PFSK-1 (cell line): ENCODE measurements around the gene IFI6.

Source experiments
- FOXP2 ChIP-seq: optimal IDR thresholded peaks from 2 replicates; pipeline ENCODE3; 2011; ENCODE audit warnings: borderline replicate concordance, control low read depth, inconsistent platforms; ENCODE audit not compliant: insufficient read depth; ENCODE audit errors: extremely low read length, extremely low read depth
- POLR2AphosphoS5 ChIP-seq: IDR thresholded peaks from 2 replicates; pipeline ENCODE4 v1.6.1; 2012; ENCODE audit warnings: low read depth, mild to moderate bottlenecking, control low read depth, low read length, moderate library complexity
- REST ChIP-seq, 2 experiments: IDR thresholded peaks; 2 replicates each; pipeline versions ENCODE4 v1.6.1 to v1.8.0; 2011 to 2012; ENCODE audit warnings: low read depth in 2 of 2, low read length in 2 of 2, control low read depth in 1 of 2, inconsistent platforms in 1 of 2, mild to moderate bottlenecking in 1 of 2, moderate library complexity in 1 of 2; ENCODE audit not compliant: insufficient read depth in 1 of 2
- SIN3A ChIP-seq: IDR thresholded peaks from 2 replicates; pipeline ENCODE4 v1.6.1; 2012; ENCODE audit warnings: mild to moderate bottlenecking, low read length, moderate library complexity, borderline replicate concordance; ENCODE audit not compliant: insufficient read depth
- TAF1 ChIP-seq: IDR thresholded peaks from 2 replicates; pipeline ENCODE4 v1.6.1; 2012; ENCODE audit warnings: low read length, control low read depth, borderline replicate concordance; ENCODE audit not compliant: insufficient read depth

Gene IFI6

DNA sequence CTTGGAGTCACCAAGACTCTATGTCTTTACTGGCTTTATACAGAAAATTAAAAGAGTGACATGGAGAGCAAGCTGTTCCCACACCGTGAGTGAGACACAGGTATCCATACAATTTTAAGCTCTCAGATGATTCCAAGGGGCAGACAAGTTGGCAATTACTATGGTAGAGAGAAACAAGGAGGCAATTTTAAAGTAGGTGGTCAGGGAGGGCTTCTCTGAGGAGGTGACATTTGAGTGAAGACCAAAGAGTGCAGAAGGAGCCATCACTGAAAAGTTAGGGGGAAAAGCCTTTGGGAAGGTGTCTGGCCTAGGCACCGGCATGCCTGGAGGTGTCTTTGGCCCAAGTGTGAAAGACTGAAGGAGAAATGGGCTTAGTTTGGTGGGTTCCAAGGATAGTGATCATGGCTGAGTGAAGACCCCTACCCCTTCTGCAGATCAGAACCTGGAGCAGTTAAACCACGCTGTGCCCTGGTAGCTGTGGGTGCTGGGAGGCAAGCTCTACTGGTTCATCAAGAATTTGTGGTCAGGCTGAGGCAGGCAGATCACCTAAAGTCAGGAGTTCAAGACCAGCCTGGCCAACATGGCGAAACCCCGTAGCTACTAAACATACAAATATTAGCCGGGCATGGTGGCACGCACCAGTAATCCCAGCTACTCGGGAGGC lies 10.4 kb downstream of the IFI6 start:
- TF ChIP-seq FOXP2 = no peak
- TF ChIP-seq TAF1 = no peak
- no peak for TF ChIP-seq REST (IDR thresholded peaks at IDR 0.05; ENCODE audit: insufficient read depth in 1 of 2, low read depth in 2 of 2, low read length in 2 of 2)

GRCh38 chr1:27660300-27660835 lies 11.6 kb downstream of the IFI6 start:
- TF ChIP-seq REST (IDR thresholded peaks at IDR 0.05; ENCODE audit: insufficient read depth in 1 of 2, low read depth in 2 of 2, low read length in 2 of 2) (no peak), FOXP2 (no peak), TAF1 (no peak), SIN3A (no peak), POLR2AphosphoS5 (no peak)

DNA sequence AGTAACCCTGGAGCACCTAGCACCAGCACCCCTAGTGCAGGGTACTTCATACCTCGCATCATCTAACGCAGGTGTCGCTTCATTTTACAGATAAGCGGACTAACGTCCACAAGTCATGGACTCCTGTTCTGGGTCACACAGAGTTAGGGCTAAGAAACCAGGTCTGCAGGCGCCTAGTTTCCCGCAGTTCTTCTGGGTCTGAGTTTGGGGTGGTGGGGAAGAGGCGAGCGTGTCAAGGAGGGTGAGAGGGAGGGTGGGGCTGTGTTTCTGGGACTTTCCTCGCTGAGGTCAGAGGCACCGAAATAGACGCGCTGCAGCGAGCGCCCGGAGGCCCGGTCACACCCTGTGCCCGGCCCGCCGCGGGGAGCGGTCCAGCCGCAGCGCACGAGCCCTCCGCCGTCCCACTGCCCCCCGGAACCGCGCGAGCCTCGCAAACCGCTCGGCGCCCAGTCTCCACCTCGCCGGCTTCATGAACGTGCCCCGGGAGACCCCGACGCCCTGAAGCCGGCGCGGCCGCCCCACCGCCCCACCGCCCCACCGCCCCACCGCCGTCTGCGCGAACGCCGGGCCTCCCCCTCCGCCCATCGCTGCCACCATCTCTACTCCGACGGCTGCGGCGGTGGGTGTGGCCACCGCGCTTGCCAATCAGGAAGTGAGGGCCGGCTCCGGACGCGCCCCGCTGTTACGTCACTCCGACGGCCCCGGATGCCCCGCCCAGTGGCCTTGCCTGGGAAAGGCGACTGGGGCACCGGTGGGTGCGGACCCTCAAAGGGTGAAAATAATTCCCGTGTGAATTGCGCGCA lies 12.3 kb downstream of the IFI6 start:
- no peak for TF ChIP-seq POLR2AphosphoS5
- no peak for TF ChIP-seq TAF1
- TF ChIP-seq FOXP2 = no peak
- no peak for TF ChIP-seq REST (IDR thresholded peaks at IDR 0.05; ENCODE audit: insufficient read depth in 1 of 2, low read depth in 2 of 2, low read length in 2 of 2)
- TF ChIP-seq SIN3A = no peak

DNA sequence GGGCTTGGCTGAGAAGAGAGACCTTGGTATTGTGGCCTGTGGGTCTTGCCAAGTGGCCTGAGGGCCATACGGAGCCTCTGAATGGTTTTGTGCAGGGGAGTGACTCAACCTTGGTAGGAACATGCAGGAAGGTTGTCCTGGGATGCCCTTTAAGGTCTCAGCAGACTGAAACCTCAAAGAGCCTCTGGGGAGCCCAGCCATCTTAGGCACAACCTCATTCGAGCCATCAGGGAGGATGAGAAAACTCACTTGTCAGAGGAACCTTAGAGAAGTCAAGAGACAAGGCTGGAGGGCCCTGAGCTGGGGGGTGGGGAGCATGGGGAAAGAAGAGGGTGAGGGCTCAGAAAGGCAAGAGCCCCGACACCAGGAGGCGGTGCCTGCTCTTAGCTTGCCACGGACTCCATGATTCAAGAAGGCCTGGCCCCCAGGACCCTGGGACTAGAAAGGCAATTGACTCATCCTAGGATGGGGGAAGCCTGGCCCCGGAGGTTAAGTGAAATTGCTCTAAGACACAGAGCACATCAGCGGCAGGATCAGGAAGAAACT lies 13.0 kb downstream of the IFI6 start:
- TF ChIP-seq SIN3A = no peak
- TF ChIP-seq TAF1 = no peak
- no peak for TF ChIP-seq REST (IDR thresholded peaks at IDR 0.05; ENCODE audit: insufficient read depth in 1 of 2, low read depth in 2 of 2, low read length in 2 of 2)
- TF ChIP-seq FOXP2 = no peak
- TF ChIP-seq POLR2AphosphoS5 = no peak
